Mesenchymal stem cell (in vitro differentiated cells and primary cell): Measurements from ENCODE around the gene EIF3A.
"Not testable (repeated sequence)": the region's sequence is repeated elsewhere in the genome, so short reads cannot be mapped to it uniquely, and the experiment has no call there.

ENCODE experiments used
- DNase-seq: peaks from one replicate; pipeline ENCODE4 v3.0.0-alpha.2; 2013
- H2AFZ ChIP-seq: one replicate; pipeline ENCODE4 v1.6.1; 2013; ENCODE audit warnings: low read depth, mild to moderate bottlenecking, control low read depth, inconsistent platforms, low read length, moderate library complexity
- H2AK5ac ChIP-seq: 2 replicates; pipeline ENCODE4 v1.6.1; 2013; ENCODE audit warnings: low read length, moderate library complexity, mild to moderate bottlenecking, inconsistent platforms; ENCODE audit not compliant: severe bottlenecking
- H2BK120ac ChIP-seq: one replicate; pipeline ENCODE4 v1.6.1; 2013; ENCODE audit warnings: low read depth, mild to moderate bottlenecking, inconsistent platforms, low read length, moderate library complexity
- H2BK12ac ChIP-seq, 2 experiments: one replicate each; pipeline ENCODE4 v1.6.1; 2013; ENCODE audit warnings: inconsistent platforms in 2 of 2, low read length in 2 of 2, mild to moderate bottlenecking in 2 of 2, moderate library complexity in 2 of 2, control low read depth in 1 of 2
- H2BK15ac ChIP-seq: one replicate; pipeline ENCODE4 v1.6.1; 2013; ENCODE audit warnings: mild to moderate bottlenecking, low read depth, inconsistent platforms; ENCODE audit not compliant: poor library complexity, severe bottlenecking
- H2BK5ac ChIP-seq: 2 replicates; pipeline ENCODE4 v1.6.1; 2013; ENCODE audit warnings: low read depth, mild to moderate bottlenecking, low read length, control low read depth, inconsistent platforms; ENCODE audit not compliant: poor library complexity, severe bottlenecking
- H3K14ac ChIP-seq, 2 experiments: one replicate each; pipeline ENCODE4 v1.6.1; 2013; ENCODE audit warnings: inconsistent platforms in 2 of 2, low read length in 2 of 2, control low read depth in 1 of 2, mild to moderate bottlenecking in 1 of 2, moderate library complexity in 1 of 2
- H3K18ac ChIP-seq, 2 experiments: one replicate each; pipeline ENCODE4 v1.6.1; 2013; ENCODE audit warnings: inconsistent platforms in 2 of 2, low read length in 2 of 2, control low read depth in 1 of 2, low read depth in 1 of 2, mild to moderate bottlenecking in 1 of 2
- H3K23ac ChIP-seq, 2 experiments: one replicate each; pipeline ENCODE4 v1.6.1; 2013; ENCODE audit warnings: inconsistent platforms in 2 of 2, low read length in 2 of 2, mild to moderate bottlenecking in 2 of 2, moderate library complexity in 2 of 2, control low read depth in 1 of 2
- H3K27ac ChIP-seq: 2 replicates; pipeline ENCODE4 v1.5.1; 2013; ENCODE audit warnings: mild to moderate bottlenecking, moderate library complexity, low read length, control low read depth, inconsistent platforms; ENCODE audit not compliant: poor library complexity, severe bottlenecking
- H3K27me3 ChIP-seq, 2 experiments: 2 replicates each; pipeline versions ENCODE4 v1.6.1 to v1.7.0; 2013; ENCODE audit warnings: low read length in 2 of 2, mild to moderate bottlenecking in 2 of 2, moderate library complexity in 2 of 2, control low read depth in 1 of 2, inconsistent platforms in 1 of 2; ENCODE audit not compliant: control insufficient read depth in 1 of 2, insufficient read depth in 1 of 2
- H3K36me3 ChIP-seq, 2 experiments: 2 replicates each; pipeline versions ENCODE4 v1.6.1 to v1.7.0; 2013; ENCODE audit warnings: low read length in 2 of 2, control low read depth in 1 of 2, inconsistent platforms in 1 of 2, low read depth in 1 of 2, mild to moderate bottlenecking in 1 of 2; ENCODE audit not compliant: insufficient read depth in 2 of 2, control insufficient read depth in 1 of 2
- H3K4ac ChIP-seq, 2 experiments: one replicate each; pipeline ENCODE4 v1.6.1; 2013; ENCODE audit warnings: inconsistent platforms in 2 of 2, low read length in 2 of 2, mild to moderate bottlenecking in 2 of 2, moderate library complexity in 2 of 2, control low read depth in 1 of 2, low read depth in 1 of 2
- H3K4me1 ChIP-seq: 2 replicates; pipeline ENCODE4 v1.6.1; 2013; ENCODE audit warnings: low read depth, low read length, control low read depth; ENCODE audit not compliant: control insufficient read depth, insufficient read depth
- H3K4me2 ChIP-seq: 2 replicates; pipeline ENCODE4 v1.6.1; 2013; ENCODE audit warnings: low read length, mild to moderate bottlenecking, inconsistent platforms; ENCODE audit not compliant: poor library complexity, severe bottlenecking
- H3K4me3 ChIP-seq, 2 experiments: 2 replicates each; pipeline versions ENCODE4 v1.5.1 to v1.7.0; 2013; ENCODE audit warnings: low read length in 2 of 2, mild to moderate bottlenecking in 2 of 2, control low read depth in 1 of 2, low read depth in 1 of 2; ENCODE audit not compliant: insufficient read depth in 1 of 2
- H3K79me1 ChIP-seq: replicated peaks from 2 replicates; pipeline ENCODE4 v1.6.1; 2013; ENCODE audit warnings: mild to moderate bottlenecking, control low read depth, low read length, inconsistent platforms; ENCODE audit not compliant: poor library complexity, severe bottlenecking
- H3K9ac ChIP-seq: 2 replicates; pipeline ENCODE4 v1.7.0; 2013; ENCODE audit warnings: mild to moderate bottlenecking, low read length, moderate library complexity
- H3K9me3 ChIP-seq: 2 replicates; pipeline ENCODE4 v1.7.0; 2013; ENCODE audit warnings: mild to moderate bottlenecking, low read length; ENCODE audit not compliant: control insufficient read depth
- H4K8ac ChIP-seq: one replicate; pipeline ENCODE4 v1.6.1; 2013; ENCODE audit warnings: inconsistent platforms, mild to moderate bottlenecking, low read length, moderate library complexity
- H4K91ac ChIP-seq: one replicate; pipeline ENCODE4 v1.6.1; 2013; ENCODE audit warnings: mild to moderate bottlenecking, low read length, inconsistent platforms
- WGBS: methylation state at CpG from one replicate; pipeline ENCODE4 v1.1.7; 2013; ENCODE audit warnings: mixed read lengths; 5-methylcytosine and 5-hydroxymethylcytosine counted together

EIF3A gene

DNA sequence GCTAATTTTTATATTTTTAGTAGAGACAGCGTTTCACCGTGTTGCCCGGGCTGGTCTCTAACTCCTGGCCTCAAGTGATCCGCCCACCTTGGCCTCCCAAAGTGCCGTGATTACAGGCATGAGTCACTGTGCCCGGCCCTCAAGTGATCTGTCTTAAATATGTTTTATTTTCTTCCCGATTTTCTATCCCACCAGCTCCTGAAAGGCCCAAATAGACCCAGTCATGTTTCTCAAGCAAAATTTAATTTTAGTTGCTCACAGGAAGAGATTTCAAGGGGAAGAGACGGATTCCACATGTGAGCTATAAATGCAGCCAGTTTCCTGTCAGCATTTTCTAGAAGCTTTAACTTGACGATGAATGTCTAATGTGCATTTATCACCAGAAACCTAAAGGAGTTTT, 35.3 kb upstream of the EIF3A start:
- Histone ChIP-seq H3K36me3 (peaks cover 35 to 73% of the 10 kb centered on the region in 2 experiments), H3K14ac (no peak overlapping the region), H4K8ac (no peak overlapping the region), H3K27ac (no peak overlapping the region), H3K18ac (peak overlapping the region in 1 of 2 experiments; percentile 52), H3K4ac (no peak overlapping the region), H2BK5ac (no peak overlapping the region), H3K9me3 (no peaks in the 10 kb centered on the region), H3K9ac (peak overlapping the region; percentile 18), H2AK5ac (no peak overlapping the region), H2BK15ac (peak overlapping the region; percentile 19), H2BK12ac (no peak overlapping the region), H3K4me2 (no peak overlapping the region), H3K79me1 (peaks cover 7% of the 10 kb centered on the region), H3K4me3 (no peak overlapping the region), H2BK120ac (no peak overlapping the region), H2AFZ (no peak overlapping the region), H3K27me3 (no peaks in the 10 kb centered on the region), H3K4me1 (peaks cover 5% of the 10 kb centered on the region), H4K91ac (no peak overlapping the region), H3K23ac (no peak overlapping the region)
- DNase-seq = peak; percentile 52
- 41% methylated on average over 7 of the region's 9 CpGs for WGBS

DNA sequence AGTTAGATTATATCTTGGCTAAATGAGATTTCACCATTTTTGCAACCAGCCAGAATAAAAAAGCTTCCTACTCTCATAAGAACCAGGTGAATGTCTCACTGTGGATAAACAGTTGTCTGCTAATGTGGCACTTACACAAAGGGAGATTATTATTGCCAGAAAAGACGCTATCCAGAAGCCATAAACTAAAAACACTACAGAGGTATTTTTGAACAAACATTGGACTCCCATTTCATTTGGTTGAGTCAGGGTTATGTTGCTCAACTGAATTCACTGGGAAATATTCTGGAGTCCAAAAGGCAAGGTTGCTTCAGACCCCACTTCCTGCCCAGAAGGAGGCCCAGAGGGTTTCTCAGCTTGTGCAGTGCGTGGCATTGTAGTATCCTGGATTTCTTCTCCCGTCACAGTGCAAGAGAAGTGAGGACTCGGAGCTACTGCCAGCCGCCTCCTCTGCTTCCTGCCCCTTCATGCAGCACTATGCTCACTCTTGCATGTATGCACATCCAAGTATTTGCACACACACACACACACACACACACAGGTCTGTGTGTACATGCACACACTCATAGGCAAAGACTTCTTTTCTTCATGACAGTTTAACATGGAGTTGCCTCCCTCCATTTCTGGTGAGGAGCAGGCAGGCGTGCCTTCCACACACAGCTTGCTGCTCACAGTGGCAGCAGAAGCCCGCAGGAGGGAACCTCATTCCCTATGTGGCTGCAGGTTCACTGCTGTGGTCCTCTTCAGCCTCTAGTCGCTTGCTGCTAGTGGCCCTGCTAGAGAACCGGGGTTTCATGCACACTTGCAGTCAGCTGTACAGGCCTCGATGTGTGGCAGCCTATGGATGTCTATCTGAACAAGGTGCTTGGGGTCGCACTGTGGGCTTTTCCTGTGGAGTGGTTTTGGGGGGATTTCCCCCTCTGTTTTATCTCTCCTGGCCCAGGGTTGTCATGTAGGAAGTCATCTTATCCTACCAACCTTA, 33.4 kb upstream of the EIF3A start:
- peaks cover 6% of the 10 kb centered on the region for H3K79me1 ChIP-seq
- 59% methylated on average over 8 of the region's 11 CpGs for WGBS
- peak; percentile 98 for DNase-seq

GRCh38 chr10:119112056-119112455, 31.4 kb upstream of the EIF3A start:
- no peak overlapping the region for H3K27ac ChIP-seq
- H3K14ac ChIP-seq = no peak overlapping the region
- no peak overlapping the region for H2AFZ ChIP-seq
- peaks cover 7% of the 10 kb centered on the region for H3K79me1 ChIP-seq
- peaks cover 21 to 74% of the 10 kb centered on the region in 2 experiments for H3K36me3 ChIP-seq
- H3K9ac ChIP-seq = peak overlapping the region; percentile 56
- peaks cover 5% of the 10 kb centered on the region for H3K4me1 ChIP-seq
- H2BK5ac ChIP-seq = no peak overlapping the region
- H3K4me3 ChIP-seq = no peak overlapping the region
- H4K91ac ChIP-seq = no peak overlapping the region
- no peak overlapping the region for H3K23ac ChIP-seq
- no peak overlapping the region for H2BK12ac ChIP-seq
- no peak overlapping the region for H2AK5ac ChIP-seq
- DNase-seq = peak; percentile 14
- 75% methylated on average over 2 of the region's 4 CpGs for WGBS
- H4K8ac ChIP-seq = no peak overlapping the region
- no peak overlapping the region for H2BK15ac ChIP-seq
- no peaks in the 10 kb centered on the region for H3K27me3 ChIP-seq
- no peak overlapping the region for H3K18ac ChIP-seq
- no peaks in the 10 kb centered on the region for H3K9me3 ChIP-seq
- no peak overlapping the region for H2BK120ac ChIP-seq
- H3K4me2 ChIP-seq = no peak overlapping the region
- no peak overlapping the region for H3K4ac ChIP-seq

More for the DNA sequence above, 33.4 kb upstream of the EIF3A start:
- peak overlapping the region; percentile 90 for H4K8ac ChIP-seq
- no peak overlapping the region for H2BK5ac ChIP-seq
- peak overlapping the region; percentile 62 to 85 for H3K18ac ChIP-seq
- peak overlapping the region; percentile 93 for H2BK15ac ChIP-seq
- H3K9ac ChIP-seq = peak overlapping the region; percentile 59
- no peak overlapping the region for H2AFZ ChIP-seq
- H4K91ac ChIP-seq = peak overlapping the region; percentile 97
- no peak overlapping the region for H3K23ac ChIP-seq
- H3K14ac ChIP-seq = peak overlapping the region; percentile 29 to 80
- H3K4ac ChIP-seq = peak overlapping the region; percentile 54 to 96
- peak overlapping the region; percentile 97 for H2BK120ac ChIP-seq
- H3K4me3 ChIP-seq = peak overlapping the region in 1 of 2 experiments; percentile 24
- H3K27ac ChIP-seq = peak overlapping the region; percentile 54
- H3K4me1 ChIP-seq = peaks cover 5% of the 10 kb centered on the region
- peak overlapping the region; percentile 57 to 97 for H2BK12ac ChIP-seq
- H3K36me3 ChIP-seq = peaks cover 28 to 74% of the 10 kb centered on the region in 2 experiments
- no peaks in the 10 kb centered on the region for H3K27me3 ChIP-seq
- H3K9me3 ChIP-seq = no peaks in the 10 kb centered on the region
- H3K4me2 ChIP-seq = no peak overlapping the region
- H2AK5ac ChIP-seq = no peak overlapping the region

- H3K9me3 ChIP-seq = not testable (repeated sequence)
- no CpG with 5 or more reads among the region's 2 CpGs for WGBS
Measured at GRCh38 chr10:119107771-119108170, 27.2 kb upstream of the EIF3A start.

More at GRCh38 chr10:119107771-119108170, 27.2 kb upstream of the EIF3A start:
- not testable (repeated sequence) for H3K14ac ChIP-seq, H3K23ac ChIP-seq, H3K27me3 ChIP-seq, H2AK5ac ChIP-seq, H4K91ac ChIP-seq, H3K4me2 ChIP-seq, H2BK120ac ChIP-seq, H4K8ac ChIP-seq, H3K9ac ChIP-seq, H3K18ac ChIP-seq, DNase-seq, H2BK5ac ChIP-seq, H2BK12ac ChIP-seq, H2AFZ ChIP-seq, H2BK15ac ChIP-seq, H3K4ac ChIP-seq, H3K27ac ChIP-seq, H3K4me3 ChIP-seq
- Histone ChIP-seq H3K79me1 (peaks cover 12% of the 10 kb centered on the region), H3K36me3 (peaks cover 15 to 55% of the 10 kb centered on the region in 2 experiments), H3K4me1 (peaks cover 11% of the 10 kb centered on the region)
